ENCODE results near the gene POLR1A. TPM values are rescaled to one million over a fixed set of nuclear protein-coding genes. Genes with fewer than 3 reads are reported as not detected.

POLR1A gene
- total and polyA plus RNA-seq, 2 of the 13 experiments (the other 11 are each of a cell fraction or from before 2014, with no cell fraction given), result 7.2 to 39.9 TPM

GRCh38 chr2:86053166-86053565 is 52.5 kb downstream of the POLR1A start:
- no peak overlapping the region for H2AFZ ChIP-seq (ENCODE audit: low read length)
- TF ChIP-seq ISX (CRISPR knock-in tag; conservative IDR thresholded peaks at IDR 0.05) (no peak), KAT7 (CRISPR knock-in tag; IDR thresholded peaks at IDR 0.05; ENCODE audit: borderline replicate concordance) (no peak), E2F2 (CRISPR knock-in tag; IDR thresholded peaks at IDR 0.05; ENCODE audit: borderline replicate concordance) (no peak), ZNF232 (CRISPR knock-in tag; IDR thresholded peaks at IDR 0.05; ENCODE audit: borderline replicate concordance) (no peak), RBM39 (IDR thresholded peaks at IDR 0.05; ENCODE audit: low read depth, low read length, poor library complexity, severe bottlenecking) (no peak), NFYB (CRISPR knock-in tag; IDR thresholded peaks at IDR 0.05) (no peak), ZNF318 (CRISPR knock-in tag; IDR thresholded peaks at IDR 0.05) (no peak), ZNF292 (CRISPR knock-in tag; IDR thresholded peaks at IDR 0.05; ENCODE audit: borderline replicate concordance, low read depth) (no peak), ATF5 (CRISPR knock-in tag; IDR thresholded peaks at IDR 0.05; ENCODE audit: low read depth) (no peak)
- intact Hi-C loops (cut with micrococcal nuclease; ENCODE audit: unreplicated experiment), result no loop called here
- H3K27ac ChIP-seq (ENCODE audit: extremely low read length, insufficient read depth, low read length), result no peak overlapping the region
- no peak overlapping the region for H3K4me3 ChIP-seq (replicated peaks in 1 of 3; ENCODE audit: insufficient read depth in 1 of 3, low read depth in 2 of 3, low read length in 3 of 3)
- H3K9ac ChIP-seq (ENCODE audit: insufficient read depth, low read depth, low read length), result no peak overlapping the region
- no peaks in the 10 kb centered on the region for H3K79me2 ChIP-seq (ENCODE audit: insufficient read depth, low read length)
- H4K20me1 ChIP-seq (ENCODE audit: insufficient read depth, low read length), result no peaks in the 10 kb centered on the region
- no peak for ATAC-seq
- FAIRE-seq, result no peak
- no TSS peak for BruUV-seq (replicated peaks)
- in situ Hi-C loops (cut with HindIII; ENCODE audit: extremely low pct_ligation_motif_present, low pct_unique_long_range_greater_than_20kb), result no loop called here
- no peaks in the 10 kb centered on the region for H3K27me3 ChIP-seq (ENCODE audit: control insufficient read depth in 1 of 2, insufficient read depth in 2 of 2, low read length in 2 of 2)
- H3K4me1 ChIP-seq (ENCODE audit: insufficient read depth, low read length), result 0 out of 2 replicates have a peak, but pooled peaks cover 6% of the 10 kb centered on the region
- 97% methylated on average over 4 of the region's 4 CpGs for WGBS (ENCODE audit: low lambda C conversion rate)
- no peak overlapping the region for H3K4me2 ChIP-seq (ENCODE audit: low read depth, low read length)
- POLR2A ChIA-PET, result no interaction called here
- H3K36me3 ChIP-seq (replicated peaks in 1 of 2; ENCODE audit: control insufficient read depth in 1 of 2, insufficient read depth in 2 of 2, low read length in 2 of 2), result peaks cover 41 to 85% of the 10 kb centered on the region in 2 experiments
- H3K9me3 ChIP-seq (ENCODE audit: low read length), result no peaks in the 10 kb centered on the region
- DNase-seq (ENCODE audit: low spot score), result no peak
- CTCF ChIA-PET (ENCODE audit: low intra/inter-chr PET ratio, low total read pairs), result no interaction called here
